GM12892 (cell line): Measurements from ENCODE around the gene PRSS48.

ENCODE experiments used
- POLR2A ChIP-seq: IDR thresholded peaks from 2 replicates; pipeline ENCODE4 v1.6.1; 2011; ENCODE audit warnings: low read depth, low read length, control low read depth
- POLR2AphosphoS5 ChIP-seq: IDR thresholded peaks from 2 replicates; pipeline ENCODE4 v1.6.1; 2011; ENCODE audit warnings: low read depth, low read length, control low read depth

- TF ChIP-seq POLR2A (no peak), POLR2AphosphoS5 (no peak)
Observed at GRCh38 chr4:151296227-151296626, 19.3 kb downstream of the PRSS48 start.
